NT2/D1 (cell line): Measurements from ENCODE around the gene GPR89B.
"Not testable (repeated sequence)": the region's sequence is repeated elsewhere in the genome, so short reads cannot be mapped to it uniquely, and the experiment has no call there.

ENCODE experiments used
- SUZ12 ChIP-seq: IDR thresholded peaks from 2 replicates; pipeline ENCODE4 v1.6.1; 2011; ENCODE audit not compliant: insufficient read length, insufficient read depth; ENCODE audit errors: extremely low read depth
- ZNF274 ChIP-seq: IDR thresholded peaks from 2 replicates; pipeline ENCODE4 v1.6.1; 2011; ENCODE audit warnings: mild to moderate bottlenecking, low read depth, low read length

GRCh38 chr1:147927215-147927614, 1.0 kb upstream of the GPR89B start:
- not testable (repeated sequence) for TF ChIP-seq SUZ12, ZNF274
